HepG2 (cell line): ENCODE measurements around the gene TGFB2. TPM values are rescaled to one million over a fixed set of nuclear protein-coding genes. Genes with fewer than 3 reads are reported as not detected.

ENCODE experiments used
- ATAC-seq: fragments of 200-7000 bp; cut with Tn5 transposase; 3 replicates; pipeline ENCODE4 v1.9.1; 2020; ENCODE audit warnings: mild to moderate bottlenecking, moderate library complexity
- BruUV-seq: library from RNA; stranded (reverse); fragments of 400-500 nt; replicated peaks from 2 replicates; lab custom pipeline; 2021; lab: Mats Ljungman, UMichigan
- CTCF ChIA-PET: fragments of 300-600 bp; formaldehyde crosslinking; extraction: SDS; loops from one replicate; lab custom pipeline; 2021; ENCODE audit warnings: low total read pairs, inconsistent platforms, low intra/inter-chr PET ratio; lab: Yijun Ruan, JAX
- POLR2A ChIA-PET: fragments of 350-600 bp; sonication (Branson Sonifier 250); formaldehyde crosslinking; loops from one replicate; lab custom pipeline; 2020; ENCODE audit warnings: antibody characterized with exemption, inconsistent platforms; lab: Yijun Ruan, JAX
- DNase-seq: peaks from one replicate; pipeline ENCODE4 v3.0.0-alpha.2; 2015; ENCODE audit warnings: low spot score
- FAIRE-seq: peaks from 3 replicates; lab custom pipeline; 2011; peaks lifted over from hg19 to GRCh38; lab: Jason Lieb, UNC
- H2AFZ ChIP-seq: one replicate; pipeline ENCODE4 v1.6.1; 2011; ENCODE audit warnings: low read length, inconsistent platforms
- H3K27ac ChIP-seq: fragments of 300-600 bp; 3 replicates; pipeline ENCODE4 v1.8.0; 2011; ENCODE audit warnings: mixed run types, mild to moderate bottlenecking, mixed read lengths, low read length, inconsistent platforms; ENCODE audit not compliant: insufficient read depth; ENCODE audit errors: extremely low read length
- H3K27me3 ChIP-seq, 2 experiments: fragments of 200-600 bp in 1 of 2; 2 replicates in 1 of 2; 3 replicates in 1 of 2; pipeline versions ENCODE4 v1.6.0 to v1.8.0; 2011; ENCODE audit warnings: low read length in 2 of 2, mild to moderate bottlenecking in 2 of 2, moderate library complexity in 2 of 2, inconsistent platforms in 1 of 2; ENCODE audit not compliant: insufficient read depth in 2 of 2, control insufficient read depth in 1 of 2
- H3K36me3 ChIP-seq, 2 experiments: fragments of 200-600 bp in 1 of 2; replicated peaks in 1 of 2; 2 replicates in 1 of 2; 3 replicates in 1 of 2; pipeline versions ENCODE4 v1.5.1 to v1.8.0; 2011; ENCODE audit warnings: low read length in 2 of 2, inconsistent platforms in 1 of 2; ENCODE audit not compliant: insufficient read depth in 2 of 2, control insufficient read depth in 1 of 2
- H3K4me1 ChIP-seq: 2 replicates; pipeline ENCODE4 v1.5.1; 2012; ENCODE audit warnings: low read length, inconsistent platforms; ENCODE audit not compliant: insufficient read depth
- H3K4me2 ChIP-seq: 2 replicates; pipeline ENCODE4 v1.6.0; 2011; ENCODE audit warnings: low read depth, low read length, inconsistent platforms
- H3K4me3 ChIP-seq, 3 experiments: fragments of 200-600 bp in 1 of 3; sonication (generic), shearing (Covaris generic) in 1 of 3; replicated peaks in 1 of 3; 2 replicates each; pipeline ENCODE4 v1.5.1; 2011 to 2016; ENCODE audit warnings: low read length in 3 of 3, inconsistent platforms in 2 of 3, low read depth in 2 of 3, mild to moderate bottlenecking in 2 of 3, control low read depth in 1 of 3, mixed read lengths in 1 of 3; ENCODE audit not compliant: insufficient read depth in 1 of 3
- H3K79me2 ChIP-seq: one replicate; pipeline ENCODE4 v1.6.1; 2011; ENCODE audit warnings: low read length, inconsistent platforms; ENCODE audit not compliant: insufficient read depth
- H3K9ac ChIP-seq: 2 replicates; pipeline ENCODE4 v1.6.0; 2011; ENCODE audit warnings: mild to moderate bottlenecking, low read depth, low read length, inconsistent platforms; ENCODE audit not compliant: insufficient read depth
- H3K9me3 ChIP-seq: 2 replicates; pipeline ENCODE4 v1.5.1; 2012; ENCODE audit warnings: mild to moderate bottlenecking, low read length
- H4K20me1 ChIP-seq: 2 replicates; pipeline ENCODE4 v1.6.0; 2011; ENCODE audit warnings: inconsistent platforms, mild to moderate bottlenecking, low read length, moderate library complexity; ENCODE audit not compliant: insufficient read depth
- DNMT1 ChIP-seq: sonication (generic); formaldehyde crosslinking; IDR thresholded peaks from 2 replicates; pipeline ENCODE4 v1.5.1; 2020; ENCODE audit warnings: mild to moderate bottlenecking, missing genetic modification reagents
- ELF1 ChIP-seq: sonication (generic); formaldehyde crosslinking; IDR thresholded peaks from 2 replicates; pipeline ENCODE4 v1.4.0; 2020; ENCODE audit warnings: missing genetic modification reagents
- FIP1L1 ChIP-seq: fragments of 200-400 bp; formaldehyde crosslinking; IDR thresholded peaks from 2 replicates; pipeline ENCODE4 v1.6.1; 2018; ENCODE audit warnings: low read depth, mild to moderate bottlenecking, low read length, moderate library complexity, borderline replicate concordance; ENCODE audit not compliant: insufficient read depth
- FOXP4 ChIP-seq: sonication (generic); formaldehyde crosslinking; IDR thresholded peaks from 2 replicates; pipeline ENCODE4 v1.4.0; 2020; ENCODE audit warnings: missing genetic modification reagents
- IKZF1 ChIP-seq: fragments of 450-650 bp; IDR thresholded peaks from 2 replicates; pipeline ENCODE4 v1.7.1; 2016
- JUNB ChIP-seq: sonication (generic); formaldehyde crosslinking; IDR thresholded peaks from 2 replicates; pipeline ENCODE4 v1.8.0; 2022; ENCODE audit warnings: missing genetic modification reagents, mild to moderate bottlenecking, borderline replicate concordance
- NFIB ChIP-seq: sonication (generic); formaldehyde crosslinking; IDR thresholded peaks from 2 replicates; pipeline ENCODE4 v1.9.0; 2021; ENCODE audit warnings: missing genetic modification reagents, mild to moderate bottlenecking, borderline replicate concordance
- NR3C1 ChIP-seq: sonication (generic); formaldehyde crosslinking; IDR thresholded peaks from 2 replicates; pipeline ENCODE4 v1.4.0; 2020; ENCODE audit warnings: missing genetic modification reagents
- PHF5A ChIP-seq: IDR thresholded peaks from one replicate; pipeline ENCODE4 v1.6.1; 2018; ENCODE audit warnings: low read depth, missing genetic modification reagents; ENCODE audit not compliant: unreplicated experiment
- POLR2AphosphoS5 ChIP-seq: IDR thresholded peaks from 2 replicates; pipeline ENCODE4 v1.6.1; 2012; ENCODE audit warnings: low read depth, low read length
- POLR2G ChIP-seq: fragments of 200-400 bp; formaldehyde crosslinking; IDR thresholded peaks from 2 replicates; pipeline ENCODE4 v1.6.1; 2018; ENCODE audit warnings: mild to moderate bottlenecking, low read depth, low read length, moderate library complexity
- SMARCC2 ChIP-seq: fragments of 450-650 bp; IDR thresholded peaks from 2 replicates; pipeline ENCODE4 v1.6.1; 2017; ENCODE audit warnings: antibody characterized with exemption, mild to moderate bottlenecking
- TCF12 ChIP-seq, 2 experiments: fragments of 450-650 bp in 1 of 2; sonication (generic) in 1 of 2; formaldehyde crosslinking in 1 of 2; IDR thresholded peaks; 2 replicates each; pipeline versions ENCODE4 v1.6.1 to v1.8.0; 2017 to 2022; ENCODE audit warnings: antibody characterized with exemption in 1 of 2, mild to moderate bottlenecking in 1 of 2, missing genetic modification reagents in 1 of 2, moderate library complexity in 1 of 2
- TGIF2 ChIP-seq: IDR thresholded peaks from 2 replicates; pipeline ENCODE4 v1.6.1; 2016; ENCODE audit warnings: control low read depth, missing compliant biosample characterization
- TMF1 ChIP-seq: sonication (generic); formaldehyde crosslinking; IDR thresholded peaks from 2 replicates; pipeline ENCODE4 v1.8.1; 2022; ENCODE audit warnings: low read depth, missing genetic modification reagents
- ZNF235 ChIP-seq: sonication (generic); formaldehyde crosslinking; IDR thresholded peaks from 2 replicates; pipeline ENCODE4 v1.8.1; 2023; ENCODE audit warnings: mild to moderate bottlenecking, missing genetic modification reagents, borderline replicate concordance
- ZNF331 ChIP-seq: sonication (generic); formaldehyde crosslinking; IDR thresholded peaks from 2 replicates; pipeline ENCODE4 v1.4.0; 2020; ENCODE audit warnings: missing genetic modification reagents
- ZNF44 ChIP-seq: sonication (generic); formaldehyde crosslinking; IDR thresholded peaks from 2 replicates; pipeline ENCODE4 v1.5.1; 2020; ENCODE audit warnings: mild to moderate bottlenecking, missing genetic modification reagents
- ZNF558 ChIP-seq: sonication (generic); formaldehyde crosslinking; IDR thresholded peaks from 2 replicates; pipeline ENCODE4 v1.9.0; 2022; ENCODE audit warnings: mild to moderate bottlenecking, missing genetic modification reagents, borderline replicate concordance
- ZNF782 ChIP-seq: sonication (generic); formaldehyde crosslinking; IDR thresholded peaks from 2 replicates; pipeline ENCODE4 v1.4.0; 2020; ENCODE audit warnings: missing genetic modification reagents, mild to moderate bottlenecking, borderline replicate concordance
- ZSCAN20 ChIP-seq: sonication (generic); formaldehyde crosslinking; IDR thresholded peaks from 2 replicates; pipeline ENCODE4 v1.4.0; 2020; ENCODE audit warnings: missing genetic modification reagents, mild to moderate bottlenecking, borderline replicate concordance
- WGBS: methylation state at CpG from one replicate; pipeline ENCODE4 v1.1.6; 2017; ENCODE audit warnings: low lambda C conversion rate; 5-methylcytosine and 5-hydroxymethylcytosine counted together
- in situ Hi-C: cut with HindIII; loops from 2 replicates; pipeline ENCODE4 v1.10.0; 2017; ENCODE audit warnings: low pct_unique_long_range_greater_than_20kb; ENCODE audit not compliant: extremely low pct_ligation_motif_present
- intact Hi-C: fragments of 100-400 bp; cut with micrococcal nuclease; formaldehyde crosslinking; loops from one replicate; pipeline ENCODE4 v1.10.0; 2022; ENCODE audit not compliant: unreplicated experiment
- polyA plus RNA-seq, 8 experiments: library from polyadenylated mRNA; depleted of rRNA in 3 of 8; stranded (reverse) in 7 of 8; unstranded in 1 of 8; fragments of >200 nt; fragmentation: Illumina TruSeq in 4 of 8; extraction: Trizol in 4 of 8; gene quantifications; 2 replicates each; pipeline versions ENCODE4 v1.2.1 to v1.2.3, GENCODE V29; 2011 to 2016; ENCODE audit warnings: low read depth in 4 of 8, missing spikeins in 1 of 8, mixed read lengths in 1 of 8; ENCODE audit not compliant: insufficient read depth in 1 of 8
- total RNA-seq, 5 experiments: library from RNA; depleted of rRNA; stranded (reverse); fragments of >200 nt; fragmentation: Illumina TruSeq; extraction: Trizol; gene quantifications; 2 replicates each; pipeline ENCODE4 v1.2.3, GENCODE V29; 2016; ENCODE audit warnings: low read depth in 1 of 5

Gene TGFB2
- total and polyA plus RNA-seq, 2 of the 13 experiments (the other 11 are each of a cell fraction or from before 2014, with no cell fraction given), result 0.07 TPM; not detected in 1

GRCh38 chr1:218403300-218403699 is 58.2 kb downstream of the TGFB2 start:
- CTCF ChIA-PET, result no interaction called here
- Histone ChIP-seq H3K4me2 (no peak overlapping the region), H3K79me2 (no peaks in the 10 kb centered on the region), H3K27me3 (peaks cover 1 to 6% of the 10 kb centered on the region in 2 experiments; a peak in 2 of 5 replicates), H3K4me3 (no peak overlapping the region)
- in situ Hi-C loops, result no loop called here
- FAIRE-seq (no peak), DNase-seq (no peak)
- WGBS, result 64% methylated on average over 7 of the region's 7 CpGs
- POLR2A ChIA-PET, result no interaction called here
- TF ChIP-seq IKZF1 (no peak), FIP1L1 (no peak), ZSCAN20 (CRISPR knock-in tag) (no peak), ZNF782 (no peak), SMARCC2 (no peak), ZNF44 (CRISPR knock-in tag) (no peak), ZNF331 (no peak), TMF1 (no peak), ZNF235 (CRISPR knock-in tag) (no peak), ZNF558 (no peak), DNMT1 (CRISPR knock-in tag) (no peak)
- TF ChIP-seq, all 625 proteins: peak for 0
- no peaks in the 10 kb centered on the region for H3K9me3 ChIP-seq
- H4K20me1 ChIP-seq, result no peaks in the 10 kb centered on the region
- no peak overlapping the region for H3K27ac ChIP-seq
- intact Hi-C loops, result loop anchor here (2.0 kb wide), 1 partner anchor 22 kb away; no protein-coding TSS in a partner anchor
- no peak for ATAC-seq
- peaks cover 31% of the 10 kb centered on the region for H3K4me1 ChIP-seq
- no peak overlapping the region for H3K9ac ChIP-seq
- no peaks in the 10 kb centered on the region for H3K36me3 ChIP-seq
- BruUV-seq, result no TSS peak
- H2AFZ ChIP-seq, result no peak overlapping the region

- Histone ChIP-seq H3K9ac (no peak overlapping the region), H3K9me3 (no peaks in the 10 kb centered on the region), H3K79me2 (no peaks in the 10 kb centered on the region), H4K20me1 (no peaks in the 10 kb centered on the region), H3K4me3 (no peak overlapping the region), H3K27ac (no peak overlapping the region), H3K36me3 (no peaks in the 10 kb centered on the region), H3K27me3 (peaks cover 1 to 14% of the 10 kb centered on the region in 2 experiments; a peak in 2 of 5 replicates), H3K4me1 (peaks cover 18% of the 10 kb centered on the region), H3K4me2 (no peak overlapping the region), H2AFZ (no peak overlapping the region)
- FAIRE-seq (no peak), DNase-seq (no peak), ATAC-seq (no peak)
- POLR2A ChIA-PET, result no interaction called here
- WGBS, result 19% methylated on average over 1 of the region's 1 CpG
- intact Hi-C loops (no loop called here), in situ Hi-C loops (no loop called here)
- no TSS peak for BruUV-seq
- CTCF ChIA-PET, result no interaction called here
- no peak for TF ChIP-seq POLR2G
- no peak for TF ChIP-seq TCF12 (IDR thresholded peaks at IDR 0.05)
- no peak for TF ChIP-seq TCF12 (CRISPR knock-in tag; IDR thresholded peaks at IDR 0.05)
- no peak for TF ChIP-seq ELF1 (CRISPR knock-in tag)
- TF ChIP-seq PHF5A (CRISPR knock-in tag), result no peak
- TF ChIP-seq FOXP4 (CRISPR knock-in tag), result no peak
- no peak for TF ChIP-seq NR3C1 (CRISPR knock-in tag)
- TF ChIP-seq TGIF2 (CRISPR knock-in tag), result no peak
- TF ChIP-seq POLR2AphosphoS5, result no peak
- TF ChIP-seq JUNB (CRISPR knock-in tag), result no peak
- no peak for TF ChIP-seq NFIB
Measured at GRCh38 chr1:218407630-218408029, 62.5 kb downstream of the TGFB2 start.
